HPDE6-E6E7 (cell line): Measurements from ENCODE around the gene ZMYND19.
"Not testable (repeated sequence)": the region's sequence is repeated elsewhere in the genome, so short reads cannot be mapped to it uniquely, and the experiment has no call there.

ENCODE experiments used
- DNase-seq: peaks from one replicate; pipeline ENCODE4 v3.0.0; 2011; ENCODE audit warnings: missing footprints; ENCODE audit errors: extremely low spot score

The ZMYND19 gene

DNA sequence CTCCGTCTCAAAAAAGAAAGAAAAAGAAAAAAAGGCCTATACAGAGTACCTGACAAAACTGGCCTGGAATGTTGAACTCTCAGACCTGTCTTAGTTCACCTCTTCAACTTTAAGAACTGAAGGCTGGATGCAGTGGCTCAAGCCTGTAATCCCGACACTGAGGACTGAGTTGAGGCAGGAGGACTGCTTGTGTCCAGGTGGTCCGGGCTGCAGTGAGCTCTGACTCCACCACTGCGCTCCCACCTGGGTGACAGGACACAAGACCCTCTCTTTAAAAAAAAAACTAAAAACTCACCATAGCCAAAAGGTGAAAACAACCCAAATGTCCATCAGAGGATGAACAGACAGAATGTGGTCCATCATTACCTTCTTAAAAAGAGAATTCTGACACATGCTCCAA is 32.2 kb downstream of the ZMYND19 start:
- no peak for DNase-seq

DNA sequence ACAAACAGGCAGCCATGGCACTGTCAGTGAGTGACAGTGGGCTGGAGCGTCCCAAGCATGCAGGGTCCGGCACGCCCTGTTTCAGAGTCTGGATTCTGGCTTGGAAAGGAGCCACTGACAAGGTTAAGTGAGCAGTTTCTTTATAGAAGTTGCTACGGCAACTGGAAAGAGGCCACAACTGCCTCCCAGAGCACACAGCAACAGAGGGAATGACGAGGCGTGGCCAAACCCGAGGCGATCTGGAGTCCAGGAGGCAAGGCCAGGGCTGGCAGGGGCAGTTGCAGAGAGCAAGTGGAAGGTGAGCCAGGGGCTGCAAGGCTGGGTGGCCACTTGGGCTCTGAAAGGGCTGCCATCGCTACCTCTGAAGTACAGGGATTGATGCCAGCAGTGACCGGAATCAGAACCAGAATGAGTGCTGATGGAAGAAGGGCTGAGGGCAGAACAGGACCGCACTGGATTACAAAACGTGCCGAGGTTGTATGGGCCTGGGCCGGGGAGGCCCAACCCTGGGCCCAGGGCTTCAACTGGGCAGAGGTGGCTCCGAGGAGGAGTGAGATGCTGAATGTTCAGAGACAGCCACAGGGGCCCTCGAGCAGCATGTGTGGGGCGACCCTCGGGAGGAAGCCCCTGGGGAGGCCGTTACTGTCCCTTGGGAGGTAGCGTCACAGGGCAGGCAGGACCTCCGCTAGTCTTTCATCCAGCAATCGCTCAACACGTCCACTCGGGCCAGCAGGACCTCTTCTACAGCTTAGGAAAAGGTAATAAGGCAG is 34.1 kb downstream of the ZMYND19 start:
- DNase-seq: no peak

DNA sequence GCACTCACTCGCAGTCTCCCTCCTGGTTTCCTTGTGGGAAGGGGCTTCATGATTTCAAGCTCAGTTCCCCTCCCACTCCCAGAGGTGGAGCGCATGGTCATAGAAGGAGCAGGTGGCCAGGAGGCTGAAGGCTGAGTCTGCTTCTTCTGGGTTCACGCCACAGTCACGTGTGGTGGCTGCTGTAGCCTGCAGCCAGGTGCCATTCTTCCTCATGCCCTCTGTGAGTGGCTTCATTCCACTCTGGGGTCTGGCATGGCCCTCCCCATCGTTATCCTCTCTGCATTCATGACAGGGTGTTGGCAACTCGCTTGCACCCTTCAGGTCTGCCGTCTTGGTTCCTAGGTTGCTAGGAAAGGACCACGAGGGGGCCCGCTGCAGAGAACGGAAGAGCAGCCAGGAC is 35.1 kb downstream of the ZMYND19 start:
- DNase-seq: no peak

DNA sequence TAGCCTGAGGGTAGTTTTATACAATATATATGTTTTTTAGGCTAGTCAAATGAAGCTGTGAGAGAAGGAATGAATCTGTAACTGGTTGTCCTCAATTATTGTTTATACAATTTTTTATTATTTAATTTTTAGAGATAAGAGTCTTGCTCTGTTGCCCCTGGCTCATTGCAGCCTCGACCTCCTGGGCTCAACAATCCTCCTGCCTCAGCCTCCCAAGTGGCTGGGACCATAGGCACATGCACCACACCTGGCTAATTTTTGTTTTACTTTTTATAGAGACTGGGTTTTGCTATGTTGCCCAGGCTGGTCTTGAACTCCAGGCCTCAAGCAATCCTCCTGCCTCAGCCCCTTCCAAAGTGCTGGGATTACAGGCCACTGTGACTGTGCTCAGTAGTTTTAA is 36.0 kb downstream of the ZMYND19 start:
- no peak for DNase-seq

DNA sequence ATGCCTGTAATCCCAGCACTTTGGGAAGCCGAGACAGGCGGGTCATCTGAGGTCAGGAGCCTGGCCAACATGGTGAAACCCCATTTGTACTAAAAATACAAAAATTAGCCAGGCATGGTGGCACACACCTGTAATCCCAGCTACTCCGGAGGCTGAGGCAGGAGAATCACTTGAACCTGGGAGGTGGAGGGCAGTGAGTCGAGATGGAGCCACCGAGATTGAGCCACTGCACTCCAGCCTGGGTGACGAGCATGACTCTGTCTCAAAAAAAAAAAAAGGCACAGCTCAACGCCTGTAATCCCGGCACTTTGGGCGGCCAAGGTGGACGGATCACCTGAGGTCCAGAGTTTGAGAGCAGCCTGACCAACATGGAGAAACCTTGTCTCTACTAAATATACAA is 36.7 kb downstream of the ZMYND19 start:
- not testable (repeated sequence) for DNase-seq

DNA sequence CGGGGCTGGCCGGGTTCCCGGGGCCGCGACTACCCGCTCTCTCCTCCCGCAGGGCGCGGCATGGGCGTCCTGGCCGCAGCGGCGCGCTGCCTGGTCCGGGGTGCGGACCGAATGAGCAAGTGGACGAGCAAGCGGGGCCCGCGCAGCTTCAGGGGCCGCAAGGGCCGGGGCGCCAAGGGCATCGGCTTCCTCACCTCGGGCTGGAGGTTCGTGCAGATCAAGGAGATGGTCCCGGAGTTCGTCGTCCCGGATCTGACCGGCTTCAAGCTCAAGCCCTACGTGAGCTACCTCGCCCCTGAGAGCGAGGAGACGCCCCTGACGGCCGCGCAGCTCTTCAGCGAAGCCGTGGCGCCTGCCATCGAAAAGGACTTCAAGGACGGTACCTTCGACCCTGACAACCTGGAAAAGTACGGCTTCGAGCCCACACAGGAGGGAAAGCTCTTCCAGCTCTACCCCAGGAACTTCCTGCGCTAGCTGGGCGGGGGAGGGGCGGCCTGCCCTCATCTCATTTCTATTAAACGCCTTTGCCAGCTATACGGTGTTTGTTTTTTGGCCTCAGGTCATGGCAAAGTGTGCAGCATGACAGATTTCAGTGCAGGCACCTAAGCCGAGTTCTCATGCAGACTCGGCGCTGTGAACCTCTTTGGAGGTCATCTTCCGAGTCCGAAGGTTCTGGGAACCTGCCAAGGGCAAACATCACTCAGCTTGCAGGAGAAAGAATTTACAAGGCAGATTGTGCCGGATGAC is 38.1 kb downstream of the ZMYND19 start:
- DNase-seq: peak; percentile 27

DNA sequence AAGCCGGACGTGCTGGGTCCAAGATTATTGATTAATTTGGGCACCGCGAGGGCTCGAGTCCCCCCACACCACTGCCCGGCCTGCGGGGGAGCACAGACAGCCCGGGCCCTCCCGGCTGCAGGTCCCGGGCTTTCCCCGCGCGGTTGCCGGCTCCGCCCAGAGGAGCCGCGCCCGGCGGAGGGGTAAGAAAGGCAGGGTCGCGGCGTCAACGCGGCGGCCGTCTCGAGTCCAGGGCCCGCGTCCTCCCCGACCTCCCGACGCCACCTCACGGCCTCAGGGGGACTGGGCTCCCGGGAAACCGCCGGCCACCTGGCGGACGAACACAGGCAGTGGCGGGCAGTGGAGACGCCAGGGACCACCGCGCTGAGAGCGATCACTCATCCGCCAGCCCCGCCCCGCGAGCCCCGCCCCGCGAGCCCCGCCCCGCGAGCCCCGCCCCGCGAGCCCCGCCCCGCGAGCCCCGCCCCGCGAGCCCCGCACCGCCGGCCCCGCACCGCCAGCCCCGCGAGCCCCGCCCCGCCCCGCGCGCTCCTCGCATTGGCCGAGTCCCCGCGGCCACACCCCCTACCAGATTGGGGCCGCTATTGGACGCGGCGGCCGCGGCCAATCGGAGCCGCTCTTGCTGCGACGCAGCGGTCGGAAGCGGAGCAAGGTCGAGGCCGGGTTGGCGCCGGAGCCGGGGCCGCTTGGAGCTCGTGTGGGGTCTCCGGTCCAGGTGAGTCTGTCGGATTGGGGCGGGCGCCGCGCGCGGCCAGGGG is 38.9 kb downstream of the ZMYND19 start, which contains the start of gene MRPL41:
TSS of gene MRPL41 (plus strand) at position 616 of the 758 bp plus-strand sequence. CDS start 203 bp downstream, outside the sequence.
- peak; percentile 92 for DNase-seq

DNA sequence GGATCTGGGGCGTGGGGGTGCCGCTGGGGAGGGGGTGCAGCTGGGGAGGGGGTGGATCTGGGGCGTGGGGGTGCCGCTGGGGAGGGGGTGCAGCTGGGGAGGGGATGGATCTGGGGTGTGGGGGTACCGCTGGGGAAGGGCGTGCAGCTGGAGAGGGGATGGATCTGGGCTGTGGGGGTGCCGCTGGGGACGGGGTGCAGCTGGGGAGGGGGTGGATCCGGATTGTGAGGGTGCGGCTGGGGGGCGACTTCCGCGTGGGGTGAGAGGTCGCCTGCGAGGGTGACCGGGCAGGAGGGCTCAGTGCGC is 39.4 kb downstream of the ZMYND19 start:
- DNase-seq: not testable (repeated sequence)

DNA sequence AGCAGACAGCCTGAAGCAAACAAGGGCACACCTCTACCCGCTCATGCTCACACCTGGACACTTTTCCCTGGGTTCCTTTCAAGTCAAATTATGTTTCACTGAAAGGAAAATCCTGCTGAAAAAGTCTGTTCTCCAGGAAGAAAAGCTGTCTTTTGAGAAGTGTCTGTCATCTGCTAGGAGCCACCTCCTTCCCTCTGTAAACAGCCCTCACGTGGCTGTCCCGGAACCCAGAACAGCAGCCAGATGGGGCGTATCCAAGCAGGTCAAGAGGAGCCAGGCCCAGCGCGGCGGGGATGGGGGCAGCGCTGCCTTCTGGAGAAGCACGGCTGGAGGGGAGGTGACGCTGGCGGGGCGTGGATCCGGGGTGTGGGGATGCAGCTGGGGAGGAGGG is 40.1 kb downstream of the ZMYND19 start, which contains the start of gene PNPLA7:
TSS of gene PNPLA7 (minus strand) at position 172 of the 391 bp plus-strand sequence. CDS start 205 bp downstream, outside the sequence.
- DNase-seq: peak; percentile 79

DNA sequence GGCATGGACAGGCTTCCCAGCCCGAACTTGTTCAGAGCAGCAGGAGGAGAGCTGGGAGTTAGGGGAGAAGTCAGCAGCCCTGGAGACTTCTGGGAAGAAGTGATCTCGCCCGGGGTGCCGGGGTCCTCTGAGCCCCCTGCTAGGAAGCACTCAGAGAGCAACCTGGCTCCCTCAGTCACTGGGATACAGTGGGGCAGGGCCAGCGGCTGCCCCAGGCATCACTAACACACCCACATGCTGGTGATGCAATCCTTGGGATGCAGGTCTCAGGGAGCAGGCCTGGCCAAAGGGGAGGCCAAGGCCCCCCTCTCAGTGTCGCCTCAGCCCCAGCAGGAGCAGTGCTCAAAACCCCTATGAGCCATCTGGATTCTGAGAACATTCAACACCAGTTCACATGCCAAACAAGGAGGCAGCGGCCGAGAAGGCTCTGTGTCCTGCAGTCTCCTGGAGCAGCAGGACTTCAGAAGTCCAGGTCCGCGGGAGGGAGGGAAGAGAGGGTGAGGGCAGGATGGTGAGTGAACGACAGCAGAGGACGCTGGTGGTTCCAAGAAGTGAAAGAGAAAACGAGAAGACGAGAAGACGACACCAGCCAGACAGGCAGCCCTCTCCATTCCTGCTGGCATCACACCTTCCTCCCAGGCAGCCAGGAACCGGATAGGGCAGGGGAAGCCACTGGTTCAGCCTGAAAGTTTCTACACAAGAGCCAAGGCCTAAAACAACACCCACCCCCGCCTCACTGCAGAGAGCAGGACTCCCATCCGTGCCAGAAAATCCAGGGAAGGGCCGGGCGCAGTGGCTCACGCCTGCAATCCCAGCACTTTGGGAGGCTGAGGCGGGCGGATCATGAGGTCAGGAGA is 42.4 kb downstream of the ZMYND19 start:
- no peak for DNase-seq

DNA sequence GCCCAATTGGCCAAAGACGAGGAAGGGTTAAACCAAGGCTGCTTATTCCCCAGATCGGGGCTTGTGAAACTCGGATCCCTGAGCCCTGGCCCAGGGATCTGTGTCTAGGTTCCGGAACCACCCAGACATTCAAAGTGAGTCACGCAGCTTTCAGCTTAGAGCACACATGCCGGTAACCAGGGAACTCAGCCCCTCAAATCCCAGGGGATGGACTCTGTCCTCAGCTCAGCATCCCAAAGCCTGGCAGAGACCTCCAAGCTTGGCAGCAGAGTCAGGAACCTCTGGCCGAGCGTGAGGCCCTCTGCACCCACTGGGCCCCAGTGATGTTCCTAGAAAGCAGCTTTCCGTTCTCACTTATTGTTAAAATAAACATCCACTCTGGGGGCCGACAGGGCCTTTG is 45.2 kb downstream of the ZMYND19 start:
- DNase-seq: no peak

DNA sequence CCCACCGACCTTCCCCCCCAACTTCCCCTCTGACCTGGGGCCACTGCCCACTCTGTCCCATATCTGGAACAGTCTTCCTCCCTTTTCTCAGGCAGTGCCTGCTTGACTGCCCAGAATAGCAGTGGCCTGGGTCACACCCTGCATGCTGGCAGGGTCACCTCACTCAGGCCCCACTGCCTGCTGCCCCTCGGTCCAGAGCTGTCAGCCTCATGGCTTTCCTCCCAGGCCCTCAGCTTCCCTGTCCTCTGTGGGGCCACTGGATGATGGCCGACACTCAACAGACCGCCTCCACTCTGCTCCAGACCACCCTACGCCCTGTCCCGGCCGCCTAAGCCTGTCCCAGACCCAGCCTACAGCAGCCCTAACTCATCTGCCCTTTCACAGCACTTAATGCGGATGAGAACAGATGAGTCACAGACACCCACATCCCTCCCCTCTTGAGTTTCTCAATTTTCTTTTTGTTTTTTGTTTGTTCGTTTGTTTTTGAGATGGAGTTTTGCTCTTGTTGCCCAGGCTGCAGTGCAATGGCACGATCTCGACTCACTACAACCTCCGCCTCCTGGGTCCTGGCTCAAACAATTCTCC is 46.0 kb downstream of the ZMYND19 start:
- no peak for DNase-seq

DNA sequence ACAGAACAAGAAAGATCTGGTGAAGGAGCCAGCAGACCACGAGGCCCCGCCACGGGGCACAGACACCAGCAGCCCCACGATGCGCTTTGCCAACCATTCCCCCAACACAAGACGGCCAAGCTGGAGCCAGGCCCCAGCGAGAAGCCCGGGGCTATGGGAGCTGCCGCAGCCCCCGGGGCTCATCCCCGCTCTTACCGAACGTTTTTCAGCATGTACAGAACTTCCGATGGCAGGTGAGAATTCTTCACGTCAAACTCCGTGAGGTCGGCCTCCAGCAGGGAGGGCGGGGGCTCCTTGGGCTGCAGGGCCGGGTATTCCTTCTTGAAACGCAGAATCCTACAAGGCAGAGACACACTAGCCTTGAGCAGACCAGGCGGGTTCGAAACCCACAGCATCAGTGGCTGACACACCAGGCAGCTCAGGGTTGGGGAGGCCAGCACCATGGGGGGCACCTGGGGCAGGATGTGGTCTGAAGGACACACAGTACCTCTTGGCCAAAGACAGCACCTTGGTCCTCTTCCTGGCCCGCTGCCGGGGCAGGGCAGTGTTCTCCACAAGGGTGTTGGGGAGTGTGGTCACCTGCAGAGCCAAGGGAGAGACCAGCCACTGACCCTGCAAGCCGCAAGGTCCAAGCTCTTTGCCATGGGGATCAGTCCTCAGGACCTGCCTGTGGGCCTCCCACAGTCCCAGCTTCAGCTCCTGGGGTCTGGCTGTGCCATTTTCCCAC is 46.9 kb downstream of the ZMYND19 start:
- DNase-seq: no peak

DNA sequence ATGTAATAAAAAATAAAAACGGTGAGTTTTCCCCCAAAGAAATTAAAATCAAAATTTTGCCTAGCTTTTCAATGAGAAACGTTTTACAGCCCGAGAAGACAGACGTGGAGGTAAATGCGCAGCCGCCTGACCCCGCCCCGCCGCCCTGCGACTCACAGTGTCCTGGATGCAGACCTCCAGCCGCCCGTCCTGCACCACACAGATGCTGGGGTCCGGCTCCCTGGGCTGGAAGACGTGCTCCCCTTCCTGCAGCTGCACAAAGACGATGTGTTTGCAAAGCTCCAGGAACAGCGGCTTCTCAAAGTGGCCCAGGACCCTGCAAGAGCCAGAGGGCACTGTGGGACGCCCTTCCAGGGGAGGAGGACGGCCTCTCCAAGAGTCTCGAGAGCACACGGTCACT is 47.8 kb downstream of the ZMYND19 start:
- no peak for DNase-seq

DNA sequence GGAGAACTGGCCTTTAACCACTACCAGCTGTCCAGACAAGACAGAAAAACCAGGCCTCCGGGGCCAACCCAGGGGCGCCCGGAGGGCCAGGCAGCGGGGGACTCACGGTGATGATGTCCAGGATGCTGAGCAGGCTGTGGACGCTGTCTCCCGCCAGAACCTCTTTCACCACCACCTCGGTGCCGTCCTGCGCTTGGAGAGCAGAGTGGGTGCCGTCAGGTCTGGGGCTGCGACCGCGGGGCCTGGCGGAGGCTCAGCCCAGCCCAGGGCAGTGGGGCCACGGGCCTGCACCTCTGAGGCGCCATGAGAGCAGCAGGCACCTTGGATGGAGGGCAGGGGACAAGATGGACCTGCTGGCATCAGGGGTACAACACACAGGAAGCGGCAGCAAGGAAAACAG is 49.8 kb downstream of the ZMYND19 start:
- DNase-seq: no peak

DNA sequence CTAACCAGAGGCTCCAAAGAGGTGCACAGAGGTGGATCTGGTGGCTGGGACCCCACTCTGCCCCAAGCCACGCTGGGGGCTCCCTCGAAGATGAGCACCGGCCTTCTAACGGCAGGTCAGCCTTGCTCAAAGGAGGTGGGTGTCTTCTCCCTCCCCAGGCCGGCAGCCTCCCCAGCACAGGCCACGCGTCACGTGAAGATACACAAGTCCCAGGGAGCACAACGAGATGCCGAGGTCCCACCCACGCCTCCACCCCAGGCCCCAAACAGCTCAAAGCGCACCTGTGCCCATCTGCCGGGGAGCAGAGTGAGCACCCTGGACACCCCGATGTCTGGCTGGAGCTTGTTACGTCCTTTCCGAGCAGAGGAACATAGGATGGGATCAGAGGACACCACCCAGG is 52.3 kb downstream of the ZMYND19 start:
- no peak for DNase-seq

DNA sequence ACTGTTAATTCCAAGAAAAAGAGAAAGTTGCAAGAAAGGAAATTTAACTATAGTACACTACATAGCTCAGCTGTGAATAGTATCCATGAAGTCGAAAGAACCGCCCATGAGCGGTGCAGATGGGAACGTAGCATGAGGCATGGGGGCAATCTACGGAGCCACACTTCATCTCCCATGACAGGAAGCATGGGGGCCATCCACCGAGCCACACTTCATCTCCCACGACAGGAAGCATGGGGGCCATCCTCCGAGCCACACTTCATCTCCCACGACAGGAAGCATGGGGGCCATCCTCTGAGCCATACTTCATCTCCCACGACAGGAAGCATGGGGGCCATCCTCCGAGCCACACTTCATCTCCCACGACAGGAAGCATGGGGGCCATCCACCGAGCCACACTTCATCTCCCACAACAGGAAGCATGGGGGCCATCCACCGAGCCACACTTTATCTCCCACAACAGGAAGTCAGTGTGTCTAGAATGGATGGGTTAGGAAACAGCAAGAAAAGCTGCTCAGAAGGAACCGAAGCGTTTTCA is 53.6 kb downstream of the ZMYND19 start:
- not testable (repeated sequence) for DNase-seq

DNA sequence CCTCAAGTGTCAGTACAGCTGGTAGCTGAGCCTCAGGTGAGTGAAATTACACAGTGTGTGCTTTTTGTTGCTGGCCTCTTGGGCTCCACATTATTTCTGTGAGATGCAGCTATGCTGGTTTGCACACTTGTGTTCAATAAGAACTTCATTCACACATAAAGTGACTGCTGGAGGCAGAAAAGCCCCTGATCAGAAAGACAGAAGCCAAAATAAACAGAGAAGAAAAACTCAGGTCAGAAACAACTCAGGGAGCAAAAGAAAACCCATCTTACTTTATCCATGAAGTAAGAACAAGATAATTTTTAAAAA is 55.2 kb downstream of the ZMYND19 start:
- no peak for DNase-seq

DNA sequence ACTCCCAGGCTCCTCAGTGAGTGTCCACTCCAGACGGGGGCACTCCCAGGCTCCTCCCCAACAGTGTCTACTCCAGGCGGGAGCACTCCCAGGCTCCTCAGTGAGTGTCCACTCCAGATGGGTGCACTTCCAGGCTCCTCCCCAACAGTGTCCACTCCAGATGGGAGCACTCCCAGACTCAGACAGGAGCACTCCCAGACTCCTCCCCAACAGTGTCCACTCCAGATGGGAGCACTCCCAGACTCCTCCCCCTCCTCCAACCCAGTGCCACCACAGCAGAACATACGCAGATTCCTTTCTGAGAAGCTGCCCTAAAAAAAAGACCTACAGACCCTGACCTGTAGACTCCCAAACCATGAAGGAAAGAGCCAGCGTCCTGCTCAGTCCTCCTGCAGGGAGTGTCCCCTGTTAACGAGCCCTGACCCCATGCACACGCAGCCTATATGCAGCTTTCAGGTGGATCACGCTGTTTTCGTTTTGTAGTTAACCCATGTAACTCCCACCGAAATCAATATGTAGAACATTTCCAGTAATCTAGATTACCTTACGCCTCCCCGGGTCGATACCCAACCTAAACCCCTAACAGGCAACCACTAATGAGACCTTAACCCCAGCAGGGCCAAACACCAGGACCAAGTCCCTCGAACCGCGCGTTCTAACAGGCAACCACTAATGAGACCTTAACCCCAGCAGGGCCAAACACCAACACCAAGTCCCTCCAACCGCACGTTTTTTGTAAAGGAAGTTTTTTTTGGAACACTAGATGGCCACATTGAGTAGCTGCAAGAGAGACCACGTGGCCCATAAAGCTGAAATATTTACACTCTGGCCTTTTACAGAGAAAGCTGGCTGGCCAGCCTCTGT is 55.8 kb downstream of the ZMYND19 start:
- DNase-seq: peak; percentile 42
